RWPE2 (cell line): ENCODE data around the gene TSPEAR.

ENCODE experiments used
- ATAC-seq: fragments of 200-7000 bp; cut with Tn5 transposase; 3 replicates; pipeline ENCODE4 v1.9.1; 2021; ENCODE audit warnings: low read depth
- DNase-seq: peaks from one replicate; pipeline ENCODE4 v3.0.0-alpha.2; 2020; ENCODE audit warnings: low spot score
- H3K27ac ChIP-seq: fragments of 450-650 bp; 2 replicates; pipeline ENCODE4 v1.5.1; 2017; ENCODE audit warnings: mild to moderate bottlenecking; ENCODE audit not compliant: poor library complexity, severe bottlenecking
- H3K27me3 ChIP-seq: fragments of 250-450 bp; sonication (Bioruptor Pico); 2 replicates; pipeline ENCODE4 v1.5.1; 2021; ENCODE audit warnings: mild to moderate bottlenecking, moderate library complexity; ENCODE audit not compliant: insufficient read depth, poor library complexity, severe bottlenecking
- H3K36me3 ChIP-seq: fragments of 250-450 bp; sonication (Bioruptor Pico); 2 replicates; pipeline ENCODE4 v1.5.1; 2020; ENCODE audit warnings: low read depth, mild to moderate bottlenecking, moderate library complexity
- H3K4me1 ChIP-seq: fragments of 250-450 bp; sonication (Bioruptor Pico); 2 replicates; pipeline ENCODE4 v1.5.1; 2021; ENCODE audit warnings: mild to moderate bottlenecking, moderate library complexity; ENCODE audit not compliant: insufficient read depth, poor library complexity, severe bottlenecking
- H3K4me3 ChIP-seq: fragments of 250-450 bp; sonication (Bioruptor Pico); 2 replicates; pipeline ENCODE4 v1.5.1; 2021; ENCODE audit warnings: mild to moderate bottlenecking, moderate library complexity; ENCODE audit not compliant: severe bottlenecking
- H3K9me3 ChIP-seq: fragments of 250-450 bp; sonication (Bioruptor Pico); 2 replicates; pipeline ENCODE4 v1.5.1; 2021; ENCODE audit warnings: mild to moderate bottlenecking, moderate library complexity; ENCODE audit not compliant: severe bottlenecking
- TF ChIP-seq, protein P1 (sequence below): fragments of 450-650 bp; IDR thresholded peaks from one replicate; pipeline ENCODE4 v1.5.1; 2017; ENCODE audit warnings: mild to moderate bottlenecking, moderate library complexity; ENCODE audit not compliant: poor library complexity, severe bottlenecking

Gene TSPEAR

DNA sequence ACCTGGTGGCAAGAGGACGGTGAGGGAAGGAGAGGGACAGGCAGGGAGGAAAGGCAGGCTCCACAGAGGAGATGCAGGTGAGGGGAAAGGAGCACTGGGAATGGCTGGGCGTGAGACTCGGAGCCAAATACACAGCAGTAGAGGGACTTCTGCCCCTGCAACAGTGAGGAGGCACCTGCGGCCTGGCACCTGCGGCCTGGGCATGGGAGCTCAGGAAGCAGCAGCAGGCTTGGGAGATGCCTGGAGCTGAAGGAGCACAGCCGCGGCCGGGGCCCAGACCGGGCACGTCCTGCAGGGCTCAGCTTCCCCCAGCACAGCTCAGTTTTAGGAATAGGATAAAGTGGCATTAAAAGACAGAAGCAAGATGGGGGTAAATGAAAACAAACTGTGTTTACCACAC is 20.9 kb upstream of the TSPEAR start:
- Histone ChIP-seq H3K4me1 (peaks cover 7% of the 10 kb centered on the region), H3K9me3 (no peaks in the 10 kb centered on the region), H3K4me3 (no peak overlapping the region), H3K27ac (no peak overlapping the region), H3K36me3 (no peaks in the 10 kb centered on the region), H3K27me3 (peaks cover 5% of the 10 kb centered on the region)
- ATAC-seq = no peak
- DNase-seq = no peak
- TF ChIP-seq, protein P1, sequence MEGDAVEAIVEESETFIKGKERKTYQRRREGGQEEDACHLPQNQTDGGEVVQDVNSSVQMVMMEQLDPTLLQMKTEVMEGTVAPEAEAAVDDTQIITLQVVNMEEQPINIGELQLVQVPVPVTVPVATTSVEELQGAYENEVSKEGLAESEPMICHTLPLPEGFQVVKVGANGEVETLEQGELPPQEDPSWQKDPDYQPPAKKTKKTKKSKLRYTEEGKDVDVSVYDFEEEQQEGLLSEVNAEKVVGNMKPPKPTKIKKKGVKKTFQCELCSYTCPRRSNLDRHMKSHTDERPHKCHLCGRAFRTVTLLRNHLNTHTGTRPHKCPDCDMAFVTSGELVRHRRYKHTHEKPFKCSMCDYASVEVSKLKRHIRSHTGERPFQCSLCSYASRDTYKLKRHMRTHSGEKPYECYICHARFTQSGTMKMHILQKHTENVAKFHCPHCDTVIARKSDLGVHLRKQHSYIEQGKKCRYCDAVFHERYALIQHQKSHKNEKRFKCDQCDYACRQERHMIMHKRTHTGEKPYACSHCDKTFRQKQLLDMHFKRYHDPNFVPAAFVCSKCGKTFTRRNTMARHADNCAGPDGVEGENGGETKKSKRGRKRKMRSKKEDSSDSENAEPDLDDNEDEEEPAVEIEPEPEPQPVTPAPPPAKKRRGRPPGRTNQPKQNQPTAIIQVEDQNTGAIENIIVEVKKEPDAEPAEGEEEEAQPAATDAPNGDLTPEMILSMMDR = no peak

DNA sequence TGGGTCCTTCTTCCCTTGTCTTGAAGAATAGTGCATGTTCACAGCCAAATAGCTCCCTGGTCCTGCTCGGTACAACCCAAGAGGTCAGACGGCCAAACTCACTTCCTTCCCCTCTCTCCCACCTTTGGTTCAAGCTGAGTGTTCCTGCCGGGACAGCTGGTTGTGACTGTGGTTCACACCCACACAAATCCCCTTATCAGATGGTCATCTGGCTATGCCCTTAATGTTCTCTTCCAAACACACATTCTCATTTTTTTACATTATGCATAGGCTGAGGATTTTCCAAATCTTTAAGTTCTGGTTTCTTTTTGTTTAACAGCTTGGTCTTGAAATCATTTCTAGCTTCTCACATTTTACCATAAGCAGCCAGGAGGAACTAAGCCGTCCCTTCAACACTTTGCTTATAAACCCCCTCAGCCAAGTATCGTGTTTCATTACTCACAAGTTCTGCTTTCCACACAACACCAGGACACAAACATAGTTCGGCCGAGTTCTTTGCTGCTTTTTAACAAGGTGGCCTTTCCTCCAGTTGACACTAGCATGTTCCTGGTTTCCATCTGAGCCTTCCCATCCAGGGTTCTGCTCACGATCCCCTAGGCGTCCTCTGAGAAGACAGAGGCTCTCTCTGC is 19.7 kb upstream of the TSPEAR start:
- no peaks in the 10 kb centered on the region for H3K4me1 ChIP-seq
- H3K27ac ChIP-seq = no peak overlapping the region
- no peak overlapping the region for H3K4me3 ChIP-seq
- H3K27me3 ChIP-seq = peaks cover 11% of the 10 kb centered on the region
- H3K9me3 ChIP-seq = no peaks in the 10 kb centered on the region
- ATAC-seq = no peak
- DNase-seq = no peak
- TF ChIP-seq, protein P1 = no peak
- H3K36me3 ChIP-seq = no peaks in the 10 kb centered on the region

GRCh38 chr21:44730028-44730395 is 18.6 kb upstream of the TSPEAR start:
- no peaks in the 10 kb centered on the region for H3K9me3 ChIP-seq
- H3K27ac ChIP-seq = no peak overlapping the region
- H3K4me3 ChIP-seq = no peak overlapping the region
- TF ChIP-seq, protein P1 = no peak
- no peaks in the 10 kb centered on the region for H3K36me3 ChIP-seq
- DNase-seq (no peak), ATAC-seq (no peak; the same call in 2 of the 3 replicates)
- peaks cover 20% of the 10 kb centered on the region for H3K27me3 ChIP-seq
- no peaks in the 10 kb centered on the region for H3K4me1 ChIP-seq

GRCh38 chr21:44729336-44730027 is 18.1 kb upstream of the TSPEAR start:
- Histone ChIP-seq H3K27me3 (peaks cover 24% of the 10 kb centered on the region), H3K27ac (no peak overlapping the region), H3K4me1 (no peaks in the 10 kb centered on the region), H3K36me3 (no peaks in the 10 kb centered on the region), H3K9me3 (no peaks in the 10 kb centered on the region), H3K4me3 (no peak overlapping the region)
- ATAC-seq = no peak
- TF ChIP-seq, protein P1 = no peak
- no peak for DNase-seq

DNA sequence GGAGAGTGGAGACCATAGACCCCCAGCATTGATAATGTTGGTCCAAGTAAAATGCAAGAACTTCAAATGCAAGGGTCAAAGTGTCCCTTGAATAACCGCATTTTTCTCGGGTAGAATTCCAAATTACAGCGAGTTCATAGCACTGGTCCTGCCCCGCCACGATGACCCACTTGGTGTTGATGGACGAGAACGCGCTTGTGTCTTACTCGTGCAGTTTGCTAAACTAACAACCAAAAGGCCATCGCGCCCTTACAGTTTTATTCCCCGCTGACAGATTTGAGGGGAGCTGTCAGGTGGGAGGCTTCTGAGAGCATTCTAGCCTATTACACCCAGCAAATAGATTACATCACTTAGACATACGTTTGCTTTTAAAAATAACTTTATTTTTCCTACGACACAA is 17.3 kb upstream of the TSPEAR start:
- H3K27me3 ChIP-seq = peaks cover 31% of the 10 kb centered on the region
- no peak for ATAC-seq
- no peak overlapping the region for H3K4me3 ChIP-seq
- TF ChIP-seq, protein P1 = no peak
- DNase-seq = no peak
- H3K36me3 ChIP-seq = no peaks in the 10 kb centered on the region
- H3K27ac ChIP-seq = no peak overlapping the region
- no peaks in the 10 kb centered on the region for H3K9me3 ChIP-seq
- H3K4me1 ChIP-seq = no peaks in the 10 kb centered on the region
